ENCODE results near the gene INPP5D.

The INPP5D gene

GRCh38 chr2:233201258-233202013 lies 141.3 kb downstream of the INPP5D start:
- Histone ChIP-seq H3K4me3 (ENCODE audit: low read length) (no peak overlapping the region), H2AFZ (ENCODE audit: low read depth, low read length) (no peak overlapping the region), H3K27me3 (ENCODE audit: low read depth, low read length) (no peaks in the 10 kb centered on the region), H3K27ac (ENCODE audit: low read length) (no peak overlapping the region), H3K4me2 (ENCODE audit: low read length) (no peak overlapping the region), H3K79me2 (ENCODE audit: low read length) (no peaks in the 10 kb centered on the region), H3K4me1 (ENCODE audit: low read length) (0 out of 2 replicates have a peak, but pooled peaks cover 2% of the 10 kb centered on the region), H3K9ac (ENCODE audit: low read length) (no peak overlapping the region), H3K36me3 (replicated peaks; ENCODE audit: low read depth, low read length) (peaks cover 47% of the 10 kb centered on the region), H4K20me1 (ENCODE audit: insufficient read depth, low read length) (no peaks in the 10 kb centered on the region), H3K9me3 (ENCODE audit: insufficient read depth, low read length) (no peaks in the 10 kb centered on the region)
- TF ChIP-seq CTCF (IDR thresholded peaks at IDR 0.05; ENCODE audit: low read depth, low read length) (no peak), EZH2phosphoT487 (IDR thresholded peaks at IDR 0.05; ENCODE audit: low read depth) (no peak)

- Histone ChIP-seq H3K9ac (ENCODE audit: low read length) (no peak overlapping the region), H3K4me1 (ENCODE audit: low read length) (0 out of 2 replicates have a peak, but pooled peaks cover 2% of the 10 kb centered on the region), H3K36me3 (replicated peaks; ENCODE audit: low read depth, low read length) (peaks cover 44% of the 10 kb centered on the region), H4K20me1 (ENCODE audit: insufficient read depth, low read length) (no peaks in the 10 kb centered on the region), H3K9me3 (ENCODE audit: insufficient read depth, low read length) (no peaks in the 10 kb centered on the region), H3K4me3 (ENCODE audit: low read length) (no peak overlapping the region), H3K27me3 (ENCODE audit: low read depth, low read length) (no peaks in the 10 kb centered on the region), H3K4me2 (ENCODE audit: low read length) (no peak overlapping the region), H2AFZ (ENCODE audit: low read depth, low read length) (no peak overlapping the region), H3K79me2 (ENCODE audit: low read length) (no peaks in the 10 kb centered on the region), H3K27ac (ENCODE audit: low read length) (peak overlapping the region; percentile 21; the same call in 1 of the 2 replicates)
- TF ChIP-seq CTCF (IDR thresholded peaks at IDR 0.05; ENCODE audit: low read depth, low read length) (no peak), EZH2phosphoT487 (IDR thresholded peaks at IDR 0.05; ENCODE audit: low read depth) (no peak)
These were observed 142.4 kb downstream of the INPP5D start for GRCh38 chr2:233202531-233202944.

- no peak overlapping the region for H3K4me3 ChIP-seq (ENCODE audit: low read length)
- peak overlapping the region; percentile 21; the same call in 1 of the 2 replicates for H3K27ac ChIP-seq (ENCODE audit: low read length)
- no peak overlapping the region for H3K4me2 ChIP-seq (ENCODE audit: low read length)
- no peaks in the 10 kb centered on the region for H3K79me2 ChIP-seq (ENCODE audit: low read length)
- no peaks in the 10 kb centered on the region for H3K27me3 ChIP-seq (ENCODE audit: low read depth, low read length)
- H3K4me1 ChIP-seq (ENCODE audit: low read length), result 0 out of 2 replicates have a peak, but pooled peaks cover 2% of the 10 kb centered on the region
- no peaks in the 10 kb centered on the region for H4K20me1 ChIP-seq (ENCODE audit: insufficient read depth, low read length)
- H3K9me3 ChIP-seq (ENCODE audit: insufficient read depth, low read length), result no peaks in the 10 kb centered on the region
- peaks cover 42% of the 10 kb centered on the region for H3K36me3 ChIP-seq (replicated peaks; ENCODE audit: low read depth, low read length)
- no peak overlapping the region for H3K9ac ChIP-seq (ENCODE audit: low read length)
- H2AFZ ChIP-seq (ENCODE audit: low read depth, low read length), result no peak overlapping the region
- TF ChIP-seq CTCF (IDR thresholded peaks at IDR 0.05; ENCODE audit: low read depth, low read length), result no peak
- no peak for TF ChIP-seq EZH2phosphoT487 (IDR thresholded peaks at IDR 0.05; ENCODE audit: low read depth)
These were observed 142.9 kb downstream of the INPP5D start for GRCh38 chr2:233203060-233203459.

GRCh38 chr2:233204286-233204936 lies 144.3 kb downstream of the INPP5D start:
- Histone ChIP-seq H4K20me1 (ENCODE audit: insufficient read depth, low read length) (no peaks in the 10 kb centered on the region), H3K4me2 (ENCODE audit: low read length) (no peak overlapping the region), H3K36me3 (replicated peaks; ENCODE audit: low read depth, low read length) (peaks cover 38% of the 10 kb centered on the region), H3K27me3 (ENCODE audit: low read depth, low read length) (no peaks in the 10 kb centered on the region), H3K9ac (ENCODE audit: low read length) (no peak overlapping the region), H2AFZ (ENCODE audit: low read depth, low read length) (no peak overlapping the region), H3K4me1 (ENCODE audit: low read length) (0 out of 2 replicates have a peak, but pooled peaks cover 2% of the 10 kb centered on the region), H3K79me2 (ENCODE audit: low read length) (no peaks in the 10 kb centered on the region), H3K4me3 (ENCODE audit: low read length) (no peak overlapping the region), H3K9me3 (ENCODE audit: insufficient read depth, low read length) (no peaks in the 10 kb centered on the region), H3K27ac (ENCODE audit: low read length) (no peak overlapping the region)
- no peak for TF ChIP-seq EZH2phosphoT487 (IDR thresholded peaks at IDR 0.05; ENCODE audit: low read depth)
- no peak for TF ChIP-seq CTCF (IDR thresholded peaks at IDR 0.05; ENCODE audit: low read depth, low read length)

Measured in OCI-LY3 (cell line).